Spleen (tissue), 7 donors: ENCODE measurements around the gene ATF6B.

Experiments
- POLR2A ChIP-seq, 3 donors: fragments of 450-650 bp; IDR thresholded peaks; one replicate each; pipeline ENCODE4 v1.5.1; 2017; ENCODE audit warnings: antibody characterized with exemption in 3 of 3, mild to moderate bottlenecking in 1 of 3
- TF ChIP-seq, protein P1 (sequence below), 11 experiments: fragments of 200-600 bp in 7 of 11; fragments of 450-650 bp in 4 of 11; sonication (generic) in 4 of 11; IDR thresholded peaks in 8 of 11; conservative IDR thresholded peaks in 3 of 11; 1 replicate in 7 of 11; 2 replicates in 4 of 11; pipeline versions ENCODE4 v1.4.0 to v1.8.0; 2016 to 2021; ENCODE audit warnings: antibody characterized with exemption in 11 of 11, inconsistent platforms in 4 of 11, mild to moderate bottlenecking in 1 of 11
- donor health status: DM: no; HTN: no; CAD: no; lungs with moderate emphysema.
- donor health status: DM: no; HTN: no; CAD: no.
- donor health status: DM: no; HTN: no; CAD: no.

DNA sequence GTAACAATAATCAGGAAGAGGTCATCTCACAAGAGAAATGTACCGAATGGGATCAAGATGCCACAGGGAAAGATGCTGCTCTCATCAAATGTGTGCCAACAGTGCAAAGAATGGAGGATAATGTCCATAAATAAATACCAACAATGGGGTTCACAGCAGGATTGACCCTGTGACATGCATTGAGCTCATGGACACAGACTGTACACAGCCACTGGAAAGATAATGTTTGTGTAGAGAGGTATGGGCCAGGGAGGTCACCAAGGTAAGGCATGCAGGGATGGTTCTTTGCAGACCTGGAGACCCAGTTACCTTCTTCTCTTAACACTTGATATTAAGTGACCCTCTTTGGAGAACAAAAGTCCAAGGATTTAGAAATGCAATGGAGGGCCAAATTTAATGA lies 46.4 kb upstream of the ATF6B start:
- TF ChIP-seq, protein P1, sequence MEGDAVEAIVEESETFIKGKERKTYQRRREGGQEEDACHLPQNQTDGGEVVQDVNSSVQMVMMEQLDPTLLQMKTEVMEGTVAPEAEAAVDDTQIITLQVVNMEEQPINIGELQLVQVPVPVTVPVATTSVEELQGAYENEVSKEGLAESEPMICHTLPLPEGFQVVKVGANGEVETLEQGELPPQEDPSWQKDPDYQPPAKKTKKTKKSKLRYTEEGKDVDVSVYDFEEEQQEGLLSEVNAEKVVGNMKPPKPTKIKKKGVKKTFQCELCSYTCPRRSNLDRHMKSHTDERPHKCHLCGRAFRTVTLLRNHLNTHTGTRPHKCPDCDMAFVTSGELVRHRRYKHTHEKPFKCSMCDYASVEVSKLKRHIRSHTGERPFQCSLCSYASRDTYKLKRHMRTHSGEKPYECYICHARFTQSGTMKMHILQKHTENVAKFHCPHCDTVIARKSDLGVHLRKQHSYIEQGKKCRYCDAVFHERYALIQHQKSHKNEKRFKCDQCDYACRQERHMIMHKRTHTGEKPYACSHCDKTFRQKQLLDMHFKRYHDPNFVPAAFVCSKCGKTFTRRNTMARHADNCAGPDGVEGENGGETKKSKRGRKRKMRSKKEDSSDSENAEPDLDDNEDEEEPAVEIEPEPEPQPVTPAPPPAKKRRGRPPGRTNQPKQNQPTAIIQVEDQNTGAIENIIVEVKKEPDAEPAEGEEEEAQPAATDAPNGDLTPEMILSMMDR (IDR thresholded peaks at IDR 0.05 in 8 of 11, conservative IDR thresholded peaks at IDR 0.05 in 3 of 11): no peak
- TF ChIP-seq POLR2A (IDR thresholded peaks at IDR 0.05): no peak
